Activated naive CD4-positive, alpha-beta T cell treated with anti-CD3 and anti-CD28 coated beads, Interleukin-2, amount 50 U/mL, for 72 hours (primary cell): Measurements from ENCODE around the gene SCIN. TPM values are rescaled to one million over a fixed set of nuclear protein-coding genes. Genes with fewer than 3 reads are reported as not detected.
"Not testable (repeated sequence)": the region's sequence is repeated elsewhere in the genome, so short reads cannot be mapped to it uniquely, and the experiment has no call there.

ENCODE experiments used
- ATAC-seq, 2 donors: fragments of 150-1000 bp; cut with Tn5 transposase; 2 replicates each; pipeline ENCODE4 v1.10.0; 2021; ENCODE audit warnings: mild to moderate bottlenecking in 2 of 2, moderate library complexity in 2 of 2
- DNase-seq, 2 donors: peaks; one replicate each; pipeline ENCODE4 v3.0.0; 2021 to 2022; ENCODE audit warnings: low spot score in 2 of 2
- H3K27ac Mint-ChIP-seq, 2 donors: one replicate each; pipeline ENCODE4 v1.8.0; 2022; ENCODE audit warnings: mild to moderate bottlenecking in 2 of 2, mixed read lengths in 2 of 2
- H3K36me3 Mint-ChIP-seq, 2 donors: one replicate each; pipeline ENCODE4 v1.8.0; 2022; ENCODE audit warnings: mixed read lengths in 2 of 2
- H3K9me3 Mint-ChIP-seq, 2 donors: one replicate each; pipeline ENCODE4 v1.8.0; 2022; ENCODE audit warnings: mixed read lengths in 2 of 2
- total RNA-seq, 2 donors: library from RNA; stranded (reverse); gene quantifications; one replicate each; pipeline ENCODE4 v1.2.3, GENCODE V29; 2022

SCIN gene
- total RNA-seq, 2 donors from 2014 or later, result 0.80 TPM; not detected in 1

GRCh38 chr7:12686891-12687717 lies 116.6 kb downstream of the SCIN start, which contains the start of gene ARL4A:
Gene ARL4A (plus strand): TSS chr7:12687633. CDS start chr7:12688255, 622 bp downstream.
- ATAC-seq (peak; percentile 74 to 75), DNase-seq (peak; percentile 88 to 94)
- Mint-ChIP-seq H3K27ac (peak within 1 kb of the TSS; percentile 89 to 97), H3K36me3 (peaks cover 0 to 13% of the 10 kb centered on the region in 2 donors), H3K9me3 (no peaks in the 10 kb centered on the region)

- H3K36me3 Mint-ChIP-seq, result peaks cover 0 to 13% of the 10 kb centered on the region in 2 donors
- H3K27ac Mint-ChIP-seq, result peak overlapping the region; percentile 87 to 89
- ATAC-seq, result peak in 1 of 2 donors; percentile 0
- no peak for DNase-seq
- no peaks in the 10 kb centered on the region for H3K9me3 Mint-ChIP-seq
Observed at GRCh38 chr7:12687718-12688171, 117.2 kb downstream of the SCIN start.

- not testable (repeated sequence) for ATAC-seq, DNase-seq, H3K9me3 Mint-ChIP-seq
- Mint-ChIP-seq H3K27ac (peak overlapping the region in 1 of 2 donors; percentile 89), H3K36me3 (peaks cover 0 to 13% of the 10 kb centered on the region in 2 donors)
Observed at GRCh38 chr7:12688485-12689170, 118.1 kb downstream of the SCIN start.

- DNase-seq (no peak), ATAC-seq (no peak)
- H3K9me3 Mint-ChIP-seq, result no peaks in the 10 kb centered on the region
- no peak overlapping the region for H3K27ac Mint-ChIP-seq
- H3K36me3 Mint-ChIP-seq, result peaks cover 0 to 13% of the 10 kb centered on the region in 2 donors
Observed at GRCh38 chr7:12689451-12689850, 118.9 kb downstream of the SCIN start.

GRCh38 chr7:12690041-12690878 lies 119.7 kb downstream of the SCIN start:
- H3K9me3 Mint-ChIP-seq, result no peaks in the 10 kb centered on the region
- no peak for DNase-seq
- ATAC-seq, result no peak
- H3K36me3 Mint-ChIP-seq, result peaks cover 0 to 13% of the 10 kb centered on the region in 2 donors
- no peak overlapping the region for H3K27ac Mint-ChIP-seq

GRCh38 chr7:12691388-12691787 lies 120.9 kb downstream of the SCIN start:
- not testable (repeated sequence) for DNase-seq, H3K9me3 Mint-ChIP-seq, ATAC-seq, H3K27ac Mint-ChIP-seq
- H3K36me3 Mint-ChIP-seq, result peaks cover 0 to 13% of the 10 kb centered on the region in 2 donors

GRCh38 chr7:12692035-12692434 lies 121.5 kb downstream of the SCIN start:
- no peak overlapping the region for H3K27ac Mint-ChIP-seq
- H3K36me3 Mint-ChIP-seq, result peaks cover 0 to 13% of the 10 kb centered on the region in 2 donors
- H3K9me3 Mint-ChIP-seq, result no peaks in the 10 kb centered on the region
- DNase-seq (no peak), ATAC-seq (no peak)

GRCh38 chr7:12692479-12693259 lies 122.1 kb downstream of the SCIN start:
- no peak overlapping the region for H3K27ac Mint-ChIP-seq
- H3K36me3 Mint-ChIP-seq, result peaks cover 0 to 8% of the 10 kb centered on the region in 2 donors
- H3K9me3 Mint-ChIP-seq, result no peaks in the 10 kb centered on the region
- DNase-seq, result no peak
- ATAC-seq, result no peak

- peak overlapping the region in 1 of 2 donors; percentile 55 for H3K27ac Mint-ChIP-seq
Observed at GRCh38 chr7:12694817-12695216, 124.3 kb downstream of the SCIN start.

GRCh38 chr7:12695965-12696364 lies 125.4 kb downstream of the SCIN start:
- ATAC-seq (no peak), DNase-seq (no peak)
- Mint-ChIP-seq H3K27ac (no peak overlapping the region), H3K9me3 (no peaks in the 10 kb centered on the region), H3K36me3 (no peaks in the 10 kb centered on the region)

More at GRCh38 chr7:12694817-12695216, 124.3 kb downstream of the SCIN start:
- Mint-ChIP-seq H3K36me3 (no peaks in the 10 kb centered on the region), H3K9me3 (no peaks in the 10 kb centered on the region)
- DNase-seq, result no peak
- no peak for ATAC-seq

GRCh38 chr7:12699299-12699698 lies 128.8 kb downstream of the SCIN start:
- no peak for ATAC-seq
- Mint-ChIP-seq H3K27ac (no peak overlapping the region), H3K36me3 (no peaks in the 10 kb centered on the region), H3K9me3 (no peaks in the 10 kb centered on the region)
- DNase-seq, result no peak

- no peaks in the 10 kb centered on the region for H3K9me3 Mint-ChIP-seq
- ATAC-seq, result no peak
- H3K36me3 Mint-ChIP-seq, result no peaks in the 10 kb centered on the region
- H3K27ac Mint-ChIP-seq, result no peak overlapping the region
- DNase-seq, result no peak
Observed at GRCh38 chr7:12701433-12701832, 130.9 kb downstream of the SCIN start.

- H3K9me3 Mint-ChIP-seq, result no peaks in the 10 kb centered on the region
- H3K36me3 Mint-ChIP-seq, result no peaks in the 10 kb centered on the region
- no peak overlapping the region for H3K27ac Mint-ChIP-seq
- ATAC-seq, result no peak
- DNase-seq, result no peak
Observed at GRCh38 chr7:12703881-12704280, 133.4 kb downstream of the SCIN start.

GRCh38 chr7:12705878-12706277 lies 135.4 kb downstream of the SCIN start:
- Mint-ChIP-seq H3K36me3 (no peaks in the 10 kb centered on the region), H3K27ac (no peak overlapping the region), H3K9me3 (no peaks in the 10 kb centered on the region)
- ATAC-seq, result no peak
- DNase-seq, result no peak

GRCh38 chr7:12706900-12707536 lies 136.5 kb downstream of the SCIN start:
- no peak for ATAC-seq
- H3K27ac Mint-ChIP-seq, result no peak overlapping the region
- H3K9me3 Mint-ChIP-seq, result no peaks in the 10 kb centered on the region
- no peak for DNase-seq
- no peaks in the 10 kb centered on the region for H3K36me3 Mint-ChIP-seq
